GM18517 (cell line): ENCODE results near the gene SCAANT1.

ENCODE experiments used
- ATAC-seq: cut with Tn5 transposase; IDR thresholded peaks from one replicate; pipeline ENCODE4 v1.9.1; 2021; ENCODE audit warnings: mild to moderate bottlenecking, moderate library complexity; ENCODE audit not compliant: unreplicated experiment

Gene SCAANT1

GRCh38 chr3:63864008-63864964, 47.9 kb downstream of the SCAANT1 start:
- peak; percentile 31 for ATAC-seq

GRCh38 chr3:63863150-63864007, 48.8 kb downstream of the SCAANT1 start, which contains the start of the genes ATXN7 and THOC7:
Gene ATXN7 (plus strand): TSS chr3:63863867. CDS start chr3:63912599, 48,732 bp downstream.
Gene THOC7 (minus strand): TSS chr3:63863805. CDS start chr3:63863790, 15 bp downstream.
- ATAC-seq, result peak; percentile 78

- peak; percentile 14 for ATAC-seq
Observed at GRCh38 chr3:63862804-63863149, 49.4 kb downstream of the SCAANT1 start.
